Measurements from ENCODE around the gene MAP3K21. TPM values are rescaled to one million over a fixed set of nuclear protein-coding genes. Genes with fewer than 3 reads are reported as not detected.

MAP3K21 gene
- total and polyA plus RNA-seq, 2 donors (not counting 1 experiment from before 2014, with no cell fraction given) = 0.07 to 0.17 TPM

DNA sequence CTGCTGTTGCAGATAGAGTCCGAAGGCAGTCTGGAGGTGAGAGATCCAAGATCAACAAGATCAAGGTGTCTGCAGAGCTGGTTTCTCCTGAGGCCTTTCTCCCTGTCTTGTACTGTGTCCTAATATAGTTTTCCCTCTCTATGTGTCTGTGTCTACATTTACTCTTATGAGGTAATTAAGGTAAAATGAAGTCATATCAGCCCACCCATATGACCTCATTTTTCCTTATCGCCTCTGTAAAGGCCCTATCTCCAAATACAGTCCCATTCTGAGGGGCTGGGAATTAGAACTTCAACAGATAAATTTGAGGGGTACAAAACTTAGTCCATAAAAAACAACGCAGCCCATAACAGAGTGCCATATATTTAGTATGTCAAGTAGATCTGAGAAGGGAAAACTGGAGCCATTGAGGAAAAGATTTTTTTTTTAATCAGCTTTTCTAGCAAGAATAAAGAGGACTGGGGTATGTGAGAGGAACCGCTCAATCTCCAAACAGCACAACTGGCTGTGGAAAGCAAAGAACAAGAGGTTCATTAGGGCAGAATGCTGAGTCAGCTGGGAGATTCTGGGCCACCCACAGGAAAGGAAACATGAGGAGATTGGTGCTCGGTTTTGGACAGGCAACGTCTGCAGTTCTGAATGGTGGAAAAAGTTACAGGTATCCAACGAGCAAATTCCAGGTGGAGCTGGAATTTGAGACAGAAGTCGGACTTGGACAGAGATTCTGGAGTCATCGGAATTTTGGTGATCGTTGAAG, 65.7 kb downstream of the MAP3K21 start:
- H3K79me2 ChIP-seq (ENCODE audit: control insufficient read depth, insufficient read depth, low read length) = no peaks in the 10 kb centered on the region
- no peaks in the 10 kb centered on the region for H4K20me1 ChIP-seq (ENCODE audit: control insufficient read depth, extremely low read depth, insufficient read depth, low read length)
- H3K4me1 ChIP-seq (ENCODE audit: control insufficient read depth, extremely low read depth, insufficient read depth, low read length) = no peaks in the 10 kb centered on the region
- H3K36me3 ChIP-seq (ENCODE audit: control insufficient read depth, insufficient read depth, low read length) = no peaks in the 10 kb centered on the region
- DNase-seq (ENCODE audit: low read depth in 2 of 2) = no peak
- H3K9me3 ChIP-seq (ENCODE audit: control insufficient read depth, insufficient read depth, low read depth, low read length) = no peaks in the 10 kb centered on the region
- H3K4me3 ChIP-seq (replicated peaks in 1 of 4; ENCODE audit: control extremely low read depth in 1 of 4, insufficient read depth in 1 of 4, low read depth in 3 of 4, low read length in 4 of 4) = no peak overlapping the region
- H2AFZ ChIP-seq (ENCODE audit: low read length) = no peak overlapping the region
- no peak overlapping the region for H3K4me2 ChIP-seq (ENCODE audit: extremely low read depth, insufficient read depth, low read length)
- TF ChIP-seq, protein P1, sequence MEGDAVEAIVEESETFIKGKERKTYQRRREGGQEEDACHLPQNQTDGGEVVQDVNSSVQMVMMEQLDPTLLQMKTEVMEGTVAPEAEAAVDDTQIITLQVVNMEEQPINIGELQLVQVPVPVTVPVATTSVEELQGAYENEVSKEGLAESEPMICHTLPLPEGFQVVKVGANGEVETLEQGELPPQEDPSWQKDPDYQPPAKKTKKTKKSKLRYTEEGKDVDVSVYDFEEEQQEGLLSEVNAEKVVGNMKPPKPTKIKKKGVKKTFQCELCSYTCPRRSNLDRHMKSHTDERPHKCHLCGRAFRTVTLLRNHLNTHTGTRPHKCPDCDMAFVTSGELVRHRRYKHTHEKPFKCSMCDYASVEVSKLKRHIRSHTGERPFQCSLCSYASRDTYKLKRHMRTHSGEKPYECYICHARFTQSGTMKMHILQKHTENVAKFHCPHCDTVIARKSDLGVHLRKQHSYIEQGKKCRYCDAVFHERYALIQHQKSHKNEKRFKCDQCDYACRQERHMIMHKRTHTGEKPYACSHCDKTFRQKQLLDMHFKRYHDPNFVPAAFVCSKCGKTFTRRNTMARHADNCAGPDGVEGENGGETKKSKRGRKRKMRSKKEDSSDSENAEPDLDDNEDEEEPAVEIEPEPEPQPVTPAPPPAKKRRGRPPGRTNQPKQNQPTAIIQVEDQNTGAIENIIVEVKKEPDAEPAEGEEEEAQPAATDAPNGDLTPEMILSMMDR (conservative IDR thresholded peaks at IDR 0.05 in 1 of 2, IDR thresholded peaks at IDR 0.05 in 1 of 2; ENCODE audit: low read depth in 1 of 2, low read length in 2 of 2) = no peak
- TF ChIP-seq EZH2 (IDR thresholded peaks at IDR 0.05; ENCODE audit: low read length, missing control alignments) = no peak
- H3K27me3 ChIP-seq (ENCODE audit: control insufficient read depth, insufficient read depth, low read length) = no peaks in the 10 kb centered on the region
- H3K27ac ChIP-seq (ENCODE audit: insufficient read depth, low read length) = no peak overlapping the region
- H3K9ac ChIP-seq (ENCODE audit: insufficient read depth, low read length) = no peak overlapping the region

DNA sequence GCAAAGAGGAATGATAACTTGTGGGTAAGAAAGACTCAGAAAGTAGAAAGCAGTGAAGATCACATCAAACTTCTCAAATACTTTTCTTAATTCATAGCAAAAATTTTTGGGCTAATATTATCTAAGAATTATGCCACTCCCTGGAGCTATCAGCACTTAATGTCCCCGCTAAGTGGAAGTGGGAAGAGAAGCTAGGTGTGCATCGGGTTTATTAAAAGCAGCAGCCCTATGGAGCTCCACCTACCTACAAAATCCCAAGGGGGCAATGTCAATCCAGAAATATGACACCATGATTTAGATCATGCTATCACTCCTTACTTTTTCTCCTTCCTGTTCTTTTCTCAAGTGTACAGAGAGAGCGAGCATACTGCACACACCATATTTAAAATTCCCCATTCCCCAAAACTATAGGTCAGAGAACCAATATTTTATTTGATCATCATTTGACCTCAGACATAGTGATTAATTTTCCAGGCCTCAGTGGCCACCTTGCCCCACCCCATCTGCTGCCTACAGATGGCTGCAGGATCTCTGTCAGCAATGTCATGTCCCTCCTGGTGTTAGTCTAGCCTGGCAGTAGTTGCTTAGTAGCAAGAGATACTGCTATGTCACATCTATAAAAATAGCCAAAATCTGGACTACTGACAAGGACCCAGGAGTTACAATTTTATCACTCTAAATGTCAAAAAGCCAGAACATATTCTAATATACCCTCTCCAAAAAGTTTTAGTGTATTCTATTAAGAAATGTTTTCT, 66.6 kb downstream of the MAP3K21 start:
- Histone ChIP-seq H3K36me3 (ENCODE audit: control insufficient read depth, insufficient read depth, low read length) (no peaks in the 10 kb centered on the region), H3K9me3 (ENCODE audit: control insufficient read depth, insufficient read depth, low read depth, low read length) (no peaks in the 10 kb centered on the region), H3K79me2 (ENCODE audit: control insufficient read depth, insufficient read depth, low read length) (no peaks in the 10 kb centered on the region), H4K20me1 (ENCODE audit: control insufficient read depth, extremely low read depth, insufficient read depth, low read length) (no peaks in the 10 kb centered on the region), H2AFZ (ENCODE audit: low read length) (no peak overlapping the region), H3K27me3 (ENCODE audit: control insufficient read depth, insufficient read depth, low read length) (no peaks in the 10 kb centered on the region), H3K4me2 (ENCODE audit: extremely low read depth, insufficient read depth, low read length) (no peak overlapping the region), H3K9ac (ENCODE audit: insufficient read depth, low read length) (no peak overlapping the region), H3K4me3 (replicated peaks in 1 of 4; ENCODE audit: control extremely low read depth in 1 of 4, insufficient read depth in 1 of 4, low read depth in 3 of 4, low read length in 4 of 4) (no peak overlapping the region), H3K4me1 (ENCODE audit: control insufficient read depth, extremely low read depth, insufficient read depth, low read length) (no peaks in the 10 kb centered on the region), H3K27ac (ENCODE audit: insufficient read depth, low read length) (no peak overlapping the region)
- TF ChIP-seq EZH2 (IDR thresholded peaks at IDR 0.05; ENCODE audit: low read length, missing control alignments) = no peak
- TF ChIP-seq, protein P1 (conservative IDR thresholded peaks at IDR 0.05 in 1 of 2, IDR thresholded peaks at IDR 0.05 in 1 of 2; ENCODE audit: low read depth in 1 of 2, low read length in 2 of 2) = no peak
- DNase-seq (ENCODE audit: low read depth in 2 of 2) = no peak

DNA sequence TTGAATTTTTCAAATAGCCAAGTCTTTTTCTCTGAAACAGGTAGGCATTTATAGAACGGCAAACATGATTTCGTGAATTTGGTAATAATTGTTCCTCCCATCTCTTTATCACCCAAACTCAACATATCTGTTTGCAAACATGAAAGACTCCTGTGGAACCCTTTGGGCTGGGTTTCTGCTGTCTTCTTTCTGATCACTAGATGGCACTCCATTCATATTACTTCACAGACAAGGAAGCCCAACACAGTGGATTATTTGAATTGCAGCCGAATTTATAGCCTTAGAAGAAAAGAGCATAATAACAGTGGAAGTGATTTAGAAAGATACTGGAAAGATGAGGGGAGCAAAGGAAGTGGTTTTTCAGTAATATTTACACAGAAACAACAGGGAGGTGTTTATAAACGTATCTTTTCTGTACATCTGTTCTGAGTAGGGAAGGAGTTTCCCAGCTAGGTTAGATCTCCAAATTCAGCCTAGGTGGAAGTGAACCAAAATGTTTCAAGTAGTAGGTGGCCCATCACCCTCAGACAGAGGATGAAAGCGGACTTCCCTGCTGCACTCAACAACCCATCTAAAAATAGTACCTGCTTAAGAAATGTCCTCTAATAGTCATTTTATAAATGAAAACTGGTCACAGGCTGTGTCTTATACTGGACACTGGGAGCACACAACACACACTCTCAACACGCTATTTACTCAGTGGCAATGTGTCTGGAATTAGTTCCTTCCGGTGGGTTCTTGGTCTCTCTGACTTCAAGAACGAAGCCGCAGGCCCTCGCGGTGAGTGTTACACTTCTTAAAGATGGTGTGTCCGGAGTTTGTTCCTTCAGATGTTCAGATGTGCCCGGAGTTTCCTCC, 67.6 kb downstream of the MAP3K21 start:
- Histone ChIP-seq H3K4me1 (ENCODE audit: control insufficient read depth, extremely low read depth, insufficient read depth, low read length) (no peaks in the 10 kb centered on the region), H3K9ac (ENCODE audit: insufficient read depth, low read length) (no peak overlapping the region), H3K27ac (ENCODE audit: insufficient read depth, low read length) (no peak overlapping the region), H3K79me2 (ENCODE audit: control insufficient read depth, insufficient read depth, low read length) (no peaks in the 10 kb centered on the region), H3K27me3 (ENCODE audit: control insufficient read depth, insufficient read depth, low read length) (no peaks in the 10 kb centered on the region), H3K9me3 (ENCODE audit: control insufficient read depth, insufficient read depth, low read depth, low read length) (no peaks in the 10 kb centered on the region), H2AFZ (ENCODE audit: low read length) (no peak overlapping the region), H4K20me1 (ENCODE audit: control insufficient read depth, extremely low read depth, insufficient read depth, low read length) (no peaks in the 10 kb centered on the region), H3K4me2 (ENCODE audit: extremely low read depth, insufficient read depth, low read length) (no peak overlapping the region), H3K36me3 (ENCODE audit: control insufficient read depth, insufficient read depth, low read length) (no peaks in the 10 kb centered on the region), H3K4me3 (replicated peaks in 1 of 4; ENCODE audit: control extremely low read depth in 1 of 4, insufficient read depth in 1 of 4, low read depth in 3 of 4, low read length in 4 of 4) (no peak overlapping the region)
- peak; percentile 52 to 60 for DNase-seq (ENCODE audit: low read depth in 2 of 2)
- TF ChIP-seq EZH2 (IDR thresholded peaks at IDR 0.05; ENCODE audit: low read length, missing control alignments) = no peak
- TF ChIP-seq, protein P1 (conservative IDR thresholded peaks at IDR 0.05 in 1 of 2, IDR thresholded peaks at IDR 0.05 in 1 of 2; ENCODE audit: low read depth in 1 of 2, low read length in 2 of 2) = peak; percentile 81 to 86

All from fibroblast of lung (primary cell).